ENCODE measurements around the gene PHACTR1. TPM values are rescaled to one million over a fixed set of nuclear protein-coding genes. Genes with fewer than 3 reads are reported as not detected.

Gene PHACTR1
- total RNA-seq, 1 experiment from 2014 or later, result 0.21 TPM

DNA sequence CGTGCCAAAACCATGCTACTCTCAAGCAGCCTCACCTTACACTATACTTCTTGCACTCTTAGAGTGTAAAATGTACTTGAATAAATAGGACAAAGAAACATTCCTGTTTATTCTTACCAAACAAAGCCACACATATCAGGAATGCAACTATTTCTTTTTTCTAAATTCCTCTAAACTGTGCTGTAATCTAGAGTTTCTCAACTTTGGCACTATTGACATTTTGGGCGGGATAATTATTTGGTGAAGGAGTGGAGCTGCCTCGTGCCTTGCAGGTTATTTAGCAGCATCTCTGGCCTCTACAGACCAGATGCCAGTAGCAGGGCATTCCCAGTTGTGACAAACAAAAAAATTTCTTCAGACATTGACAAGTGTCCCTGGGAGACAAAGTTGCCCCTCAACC lies 86.9 kb downstream of the PHACTR1 start:
- DNase-seq, result no peak
- no peak overlapping the region for H3K27ac Mint-ChIP-seq (ENCODE audit: unreplicated experiment)
- CTCF ChIA-PET, result no interaction called here
- no peaks in the 10 kb centered on the region for H3K4me1 Mint-ChIP-seq (ENCODE audit: low read depth, unreplicated experiment)
- intact Hi-C loops (cut with micrococcal nuclease; ENCODE audit: unreplicated experiment), result no loop called here
- no TSS peak for BruUV-seq (replicated peaks)
- H3K36me3 Mint-ChIP-seq (ENCODE audit: insufficient read depth, unreplicated experiment), result no peaks in the 10 kb centered on the region
- TF ChIP-seq CTCF (IDR thresholded peaks at IDR 0.05; ENCODE audit: unreplicated experiment), result no peak
- H3K27me3 Mint-ChIP-seq (ENCODE audit: unreplicated experiment), result peaks cover 85% of the 10 kb centered on the region
- H3K4me3 Mint-ChIP-seq (ENCODE audit: low read depth, unreplicated experiment), result no peak overlapping the region
- H3K9me3 Mint-ChIP-seq (ENCODE audit: low read depth, unreplicated experiment), result no peaks in the 10 kb centered on the region

DNA sequence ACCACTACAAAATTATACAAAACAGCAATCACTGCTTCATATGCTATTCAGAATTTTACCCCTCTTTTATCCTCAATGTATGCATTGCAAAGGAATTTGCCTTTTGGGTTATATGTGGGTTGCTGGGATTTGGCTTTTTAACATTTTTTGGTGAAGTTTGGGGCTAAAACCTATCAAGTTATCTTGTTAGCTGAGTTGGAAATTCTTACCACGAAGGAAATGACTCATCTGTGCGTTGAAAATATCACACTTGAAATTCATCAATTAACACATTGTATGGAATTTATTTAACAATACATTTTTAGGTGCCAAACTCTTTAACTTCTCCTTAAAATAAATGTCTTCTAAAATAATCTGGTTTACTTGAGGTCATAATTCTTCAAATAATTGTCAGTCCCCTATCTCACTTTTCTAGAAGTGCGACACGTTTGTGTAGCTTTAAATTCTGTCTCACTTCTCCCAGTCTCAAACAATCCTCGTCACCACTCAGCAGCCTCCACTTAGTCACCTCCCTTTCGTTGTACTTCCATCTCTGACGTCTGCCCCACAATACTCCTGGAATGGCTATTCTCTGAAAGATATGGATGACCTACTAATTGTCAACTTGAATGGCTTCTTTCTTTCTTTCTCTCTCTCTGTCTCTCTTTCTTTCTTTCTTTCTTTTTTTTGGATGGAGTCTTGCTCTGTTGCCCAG lies 88.5 kb downstream of the PHACTR1 start:
- no peak overlapping the region for H3K27ac Mint-ChIP-seq (ENCODE audit: unreplicated experiment)
- intact Hi-C loops (cut with micrococcal nuclease; ENCODE audit: unreplicated experiment), result no loop called here
- no peaks in the 10 kb centered on the region for H3K36me3 Mint-ChIP-seq (ENCODE audit: insufficient read depth, unreplicated experiment)
- CTCF ChIA-PET, result interaction anchor here (0.6 kb wide), 1 partner anchor 438 kb away, joined by 3 read pairs; no protein-coding TSS in a partner anchor
- BruUV-seq (replicated peaks), result no TSS peak
- TF ChIP-seq CTCF (IDR thresholded peaks at IDR 0.05; ENCODE audit: unreplicated experiment), result no peak
- no peak for DNase-seq
- H3K4me1 Mint-ChIP-seq (ENCODE audit: low read depth, unreplicated experiment), result no peaks in the 10 kb centered on the region
- H3K9me3 Mint-ChIP-seq (ENCODE audit: low read depth, unreplicated experiment), result no peaks in the 10 kb centered on the region
- H3K4me3 Mint-ChIP-seq (ENCODE audit: low read depth, unreplicated experiment), result no peak overlapping the region
- peaks cover 76% of the 10 kb centered on the region for H3K27me3 Mint-ChIP-seq (ENCODE audit: unreplicated experiment)

GRCh38 chr6:12806136-12806535 lies 89.6 kb downstream of the PHACTR1 start:
- CTCF ChIA-PET, result interaction anchor here (1.0 kb wide), 1 partner anchor 16 kb away, joined by 3 read pairs; no protein-coding TSS in a partner anchor
- H3K4me3 Mint-ChIP-seq (ENCODE audit: low read depth, unreplicated experiment), result no peak overlapping the region
- no peak for DNase-seq
- intact Hi-C loops (cut with micrococcal nuclease; ENCODE audit: unreplicated experiment), result no loop called here
- peaks cover 76% of the 10 kb centered on the region for H3K27me3 Mint-ChIP-seq (ENCODE audit: unreplicated experiment)
- TF ChIP-seq CTCF (IDR thresholded peaks at IDR 0.05; ENCODE audit: unreplicated experiment), result no peak
- H3K4me1 Mint-ChIP-seq (ENCODE audit: low read depth, unreplicated experiment), result no peaks in the 10 kb centered on the region
- H3K36me3 Mint-ChIP-seq (ENCODE audit: insufficient read depth, unreplicated experiment), result no peaks in the 10 kb centered on the region
- BruUV-seq (replicated peaks), result no TSS peak
- H3K9me3 Mint-ChIP-seq (ENCODE audit: low read depth, unreplicated experiment), result no peaks in the 10 kb centered on the region
- no peak overlapping the region for H3K27ac Mint-ChIP-seq (ENCODE audit: unreplicated experiment)

GRCh38 chr6:12806796-12807195 lies 90.2 kb downstream of the PHACTR1 start:
- H3K27ac Mint-ChIP-seq (ENCODE audit: unreplicated experiment), result no peak overlapping the region
- no peak overlapping the region for H3K4me3 Mint-ChIP-seq (ENCODE audit: low read depth, unreplicated experiment)
- no TSS peak for BruUV-seq (replicated peaks)
- CTCF ChIA-PET, result interaction anchor here (1.0 kb wide), 1 partner anchor 17 kb away, joined by 3 read pairs; no protein-coding TSS in a partner anchor
- no peaks in the 10 kb centered on the region for H3K4me1 Mint-ChIP-seq (ENCODE audit: low read depth, unreplicated experiment)
- no peak for TF ChIP-seq CTCF (IDR thresholded peaks at IDR 0.05; ENCODE audit: unreplicated experiment)
- peaks cover 76% of the 10 kb centered on the region for H3K27me3 Mint-ChIP-seq (ENCODE audit: unreplicated experiment)
- H3K9me3 Mint-ChIP-seq (ENCODE audit: low read depth, unreplicated experiment), result no peaks in the 10 kb centered on the region
- H3K36me3 Mint-ChIP-seq (ENCODE audit: insufficient read depth, unreplicated experiment), result no peaks in the 10 kb centered on the region
- intact Hi-C loops (cut with micrococcal nuclease; ENCODE audit: unreplicated experiment), result no loop called here
- DNase-seq, result no peak

Data from Calu3 (cell line).